Stimulated activated CD4-positive, alpha-beta T cell treated with anti-CD3 and anti-CD28 coated beads, Interleukin-12 subunit alpha, Interleukin-12 subunit beta, amount 100 ng/mL, for 4 hours (primary cell): ENCODE data around the gene ETNK2.

Experiments used
- DNase-seq: peaks from one replicate; pipeline ENCODE4 v3.0.0-alpha.2; 2020

The ETNK2 gene

GRCh38 chr1:204146965-204147364 is 4.9 kb downstream of the ETNK2 start:
- no peak for DNase-seq

DNA sequence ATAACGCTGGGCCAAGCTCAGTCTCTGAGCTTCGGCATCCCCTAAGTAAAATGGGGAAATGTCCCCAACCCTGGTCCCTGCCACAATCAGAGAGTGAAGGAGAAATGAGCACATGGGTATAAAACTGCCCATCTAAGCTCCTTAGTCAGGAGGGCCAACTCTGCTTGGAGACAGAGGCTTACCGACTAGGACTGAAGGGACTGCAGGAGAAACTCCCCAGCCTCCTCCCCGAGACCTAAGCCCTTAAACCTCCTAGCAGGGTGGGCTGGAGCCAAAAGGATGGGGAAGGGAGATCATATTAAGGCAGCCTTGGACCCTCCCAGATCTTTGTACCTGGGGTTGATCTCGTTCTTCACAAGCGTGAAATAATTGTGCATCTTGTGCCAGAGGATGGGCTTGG is 5.5 kb downstream of the ETNK2 start:
- no peak for DNase-seq

DNA sequence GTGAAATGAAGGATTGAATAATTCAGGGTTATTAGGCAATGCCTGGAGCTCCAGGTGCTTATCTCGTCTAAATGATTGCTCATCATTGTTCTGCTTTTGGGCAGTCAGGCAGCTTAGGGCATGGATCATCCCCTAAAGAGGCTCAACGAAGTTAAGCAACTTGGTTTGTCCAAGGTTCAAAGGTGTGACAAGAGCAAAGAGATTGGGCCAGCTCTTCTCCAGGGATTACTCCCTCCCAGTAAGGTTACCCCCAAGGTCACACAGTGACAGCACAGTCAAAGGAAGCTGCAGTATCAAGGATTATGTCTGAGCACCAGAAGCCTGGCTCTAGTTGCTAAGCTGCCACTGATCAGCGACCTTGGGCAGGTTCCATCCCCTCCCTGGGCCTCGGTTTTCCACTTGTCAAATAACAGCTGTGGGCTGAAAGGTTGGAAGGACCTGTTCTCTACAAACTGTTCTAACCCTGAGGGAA is 6.8 kb downstream of the ETNK2 start:
- DNase-seq: no peak

DNA sequence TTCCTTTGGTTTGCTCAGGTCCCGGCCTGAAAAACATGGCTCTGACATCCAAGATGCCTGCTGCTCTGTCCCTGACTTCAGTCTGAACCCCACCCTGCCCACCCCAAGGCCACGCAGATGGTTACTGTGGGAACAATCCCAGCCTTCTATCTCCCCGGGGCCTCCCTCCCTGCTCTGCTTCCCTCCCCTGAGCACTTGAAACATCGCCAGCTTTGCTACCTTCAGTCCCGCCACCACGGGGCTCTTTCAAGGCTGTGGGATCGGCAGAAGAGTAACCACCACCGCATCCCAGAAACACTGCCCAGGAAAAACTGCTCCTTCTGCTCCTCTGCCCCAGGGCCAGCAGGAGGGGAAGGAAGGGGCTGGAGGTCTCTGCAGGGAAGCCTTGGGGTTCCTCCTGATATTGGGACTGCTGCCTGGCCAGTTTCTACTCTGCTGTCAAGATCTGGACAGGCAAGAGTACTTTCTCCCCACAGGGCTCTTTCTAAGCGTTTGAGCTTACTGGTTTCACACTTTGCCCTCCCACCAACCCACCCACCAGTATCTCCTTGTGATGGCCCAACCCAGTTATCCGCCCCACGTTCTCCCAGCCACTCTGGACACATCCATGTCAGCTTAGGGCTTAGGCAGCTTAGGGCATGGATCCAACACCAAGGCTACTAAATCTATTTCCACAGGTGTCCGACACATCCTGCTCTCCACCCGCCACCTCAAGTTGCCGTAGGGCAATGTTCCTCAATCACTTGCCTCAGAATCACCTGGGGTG is 8.4 kb downstream of the ETNK2 start:
- DNase-seq: no peak

GRCh38 chr1:204142032-204142974 is 9.5 kb downstream of the ETNK2 start:
- no peak for DNase-seq

DNA sequence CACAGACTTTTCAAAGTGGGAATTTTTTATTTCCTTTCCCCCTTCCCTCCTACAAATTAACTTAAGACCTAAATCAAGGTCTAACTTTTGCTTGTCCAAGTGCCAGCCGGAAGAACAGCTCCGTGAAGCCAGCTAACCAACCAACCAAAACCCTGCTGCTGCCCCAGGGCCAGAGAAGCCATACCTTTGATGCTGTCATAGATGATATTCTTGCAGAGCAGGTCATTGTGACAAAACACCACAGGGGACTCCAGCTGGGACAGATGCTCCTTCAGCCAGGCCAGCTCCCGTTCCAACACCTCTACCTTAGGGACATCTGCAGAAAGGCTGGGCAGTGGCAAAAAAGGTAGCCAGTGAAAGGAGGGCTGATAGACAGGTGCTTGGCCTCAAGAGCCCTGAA is 10.7 kb downstream of the ETNK2 start:
- no peak for DNase-seq

DNA sequence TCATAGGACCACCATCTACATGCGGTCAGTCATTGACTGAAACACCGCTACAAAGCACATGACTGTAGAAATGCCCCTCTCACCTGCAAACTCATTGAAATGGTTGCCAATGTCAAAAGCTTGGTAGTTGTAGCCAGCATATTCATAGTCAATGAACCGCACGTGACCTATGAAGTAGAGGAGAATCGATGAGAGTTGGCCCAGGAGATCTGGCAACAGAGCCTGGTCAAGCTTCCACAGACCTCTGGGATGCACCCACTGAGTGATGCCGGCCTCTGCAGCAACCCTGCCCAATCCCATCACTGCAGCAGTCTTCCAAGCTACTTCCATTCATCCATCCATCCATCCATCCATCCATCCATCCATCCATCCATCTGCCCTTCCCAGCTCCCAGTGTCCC is 11.9 kb downstream of the ETNK2 start:
- no peak for DNase-seq

DNA sequence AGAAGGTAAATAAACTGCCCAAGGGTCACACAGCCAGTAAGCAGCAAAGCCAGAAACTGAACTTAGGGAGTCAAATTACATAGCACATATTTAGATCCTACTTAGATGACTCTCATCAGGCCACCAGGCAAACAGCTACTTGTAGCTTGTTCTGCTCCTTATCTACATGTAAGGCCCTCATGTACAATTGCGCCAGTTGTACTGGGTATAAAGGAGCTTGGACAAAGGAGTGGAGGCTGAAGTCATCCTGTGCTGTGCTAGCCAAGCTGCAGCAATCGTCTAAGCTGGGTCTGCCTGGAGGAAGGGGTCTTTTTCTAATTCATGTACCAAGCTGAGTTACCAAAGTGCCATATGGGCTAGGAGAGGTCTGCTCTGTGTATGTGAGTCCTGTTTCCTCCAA is 12.8 kb downstream of the ETNK2 start:
- no peak for DNase-seq

GRCh38 chr1:204136814-204137213 is 15.0 kb downstream of the ETNK2 start:
- DNase-seq: no peak

DNA sequence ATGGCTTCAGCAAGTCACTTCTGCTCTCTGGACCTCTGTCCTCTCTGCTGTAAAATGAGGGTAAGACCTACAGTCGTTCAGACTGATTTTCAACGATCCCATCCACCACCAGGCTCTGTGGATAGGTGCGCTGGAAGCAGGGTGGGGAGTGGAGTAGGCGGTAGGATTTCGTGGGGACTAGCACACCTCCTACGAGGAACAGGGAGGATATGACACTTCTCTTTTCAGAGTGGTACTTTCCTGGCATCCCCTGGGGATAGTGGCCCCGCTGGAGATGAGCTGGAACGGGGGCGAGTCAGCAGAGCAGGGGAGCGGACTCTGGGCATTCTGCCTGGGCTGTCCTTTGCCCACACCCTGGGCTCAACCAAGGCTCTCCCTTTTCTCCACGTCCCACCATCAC is 17.7 kb downstream of the ETNK2 start:
- DNase-seq: no peak

GRCh38 chr1:204132718-204133117 is 19.1 kb downstream of the ETNK2 start:
- no peak for DNase-seq

- DNase-seq: no peak
These were observed 19.9 kb downstream of the ETNK2 start for GRCh38 chr1:204131978-204132377.

GRCh38 chr1:204130981-204131892 is 20.6 kb downstream of the ETNK2 start:
- no peak for DNase-seq

- no peak for DNase-seq
These were observed 21.7 kb downstream of the ETNK2 start for GRCh38 chr1:204130178-204130577.

- peak; percentile 53 for DNase-seq
These were observed 22.6 kb downstream of the ETNK2 start for GRCh38 chr1:204128964-204129896.

GRCh38 chr1:204128464-204128963 is 23.3 kb downstream of the ETNK2 start:
- DNase-seq: no peak

GRCh38 chr1:204127597-204128242 is 24.1 kb downstream of the ETNK2 start:
- DNase-seq: no peak

- no peak for DNase-seq
These were observed 24.9 kb downstream of the ETNK2 start for GRCh38 chr1:204126956-204127355.

GRCh38 chr1:204126386-204126785 is 25.5 kb downstream of the ETNK2 start:
- DNase-seq: no peak

DNA sequence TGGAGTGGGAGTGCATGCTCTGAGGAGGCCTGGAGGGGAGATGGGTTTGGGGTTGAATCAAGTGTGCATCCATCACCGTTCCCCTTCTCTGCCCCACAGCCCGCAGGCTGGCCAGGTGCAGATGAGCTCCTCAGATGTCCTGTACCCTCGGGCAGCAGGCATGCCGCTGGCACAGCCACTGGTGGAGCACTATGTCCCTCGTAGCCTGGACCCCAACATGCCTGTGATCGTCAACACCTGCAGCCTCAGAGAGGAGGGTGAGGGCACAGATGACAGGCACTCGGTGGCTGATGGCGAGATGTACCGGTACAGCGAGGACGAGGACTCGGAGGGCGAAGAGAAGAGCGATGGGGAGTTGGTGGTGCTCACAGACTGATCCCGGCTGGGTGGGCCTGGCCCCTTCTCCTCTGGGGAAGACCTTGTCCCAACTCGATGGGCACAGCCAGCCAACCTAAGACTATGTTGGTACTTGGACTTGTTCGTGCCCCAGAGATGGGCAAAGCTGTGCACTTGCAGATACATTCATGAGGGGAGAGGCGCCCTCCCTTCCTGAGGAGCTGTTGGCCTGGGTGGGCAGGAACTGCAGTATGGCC is 26.0 kb downstream of the ETNK2 start:
- no peak for DNase-seq

DNA sequence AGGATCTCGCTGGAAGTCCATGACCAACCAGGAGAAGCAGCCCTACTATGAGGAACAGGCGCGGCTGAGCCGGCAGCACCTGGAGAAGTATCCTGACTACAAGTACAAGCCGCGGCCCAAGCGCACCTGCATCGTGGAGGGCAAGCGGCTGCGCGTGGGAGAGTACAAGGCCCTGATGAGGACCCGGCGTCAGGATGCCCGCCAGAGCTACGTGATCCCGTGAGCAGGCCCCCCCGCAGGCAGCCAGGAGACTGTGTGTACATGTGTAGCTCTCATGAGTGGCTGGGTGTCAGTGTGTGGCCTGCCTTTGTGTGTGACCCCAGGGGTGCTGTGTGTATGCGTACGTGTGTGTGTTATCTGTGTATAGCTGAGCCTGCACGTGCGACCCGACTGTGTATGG is 27.2 kb downstream of the ETNK2 start:
- no peak for DNase-seq
